ENCODE results near the gene CAMLG. TPM values are rescaled to one million over a fixed set of nuclear protein-coding genes. Genes with fewer than 3 reads are reported as not detected.

CAMLG gene
- total RNA-seq, 1 donor from 2014 or later, result 27.0 TPM

GRCh38 chr5:134769206-134769605, 30.9 kb downstream of the CAMLG start:
- Histone ChIP-seq H3K36me3 (peaks cover 98% of the 10 kb centered on the region), H3K27ac (no peak overlapping the region), H3K27me3 (no peaks in the 10 kb centered on the region), H3K4me1 (no peaks in the 10 kb centered on the region), H3K9me3 (no peaks in the 10 kb centered on the region), H3K4me3 (no peak overlapping the region)
- intact Hi-C loops (cut with DNase I), result no loop called here
- ATAC-seq, result no peak
- TF ChIP-seq CTCF (IDR thresholded peaks at IDR 0.05), result no peak
- DNase-seq, result no peak

GRCh38 chr5:134772461-134773125, 34.2 kb downstream of the CAMLG start:
- peaks cover 97% of the 10 kb centered on the region for H3K36me3 ChIP-seq

GRCh38 chr5:134777366-134777765, 39.0 kb downstream of the CAMLG start:
- Histone ChIP-seq H3K36me3 (peaks cover 98% of the 10 kb centered on the region), H3K27ac (no peak overlapping the region), H3K9me3 (no peaks in the 10 kb centered on the region), H3K4me3 (no peak overlapping the region), H3K4me1 (no peaks in the 10 kb centered on the region), H3K27me3 (no peaks in the 10 kb centered on the region)
- ATAC-seq (no peak), DNase-seq (no peak)
- intact Hi-C loops (cut with DNase I), result no loop called here
- TF ChIP-seq CTCF (IDR thresholded peaks at IDR 0.05), result no peak

More at GRCh38 chr5:134772461-134773125, 34.2 kb downstream of the CAMLG start:
- H3K4me3 ChIP-seq, result no peak overlapping the region
- ATAC-seq (peak; percentile 46), DNase-seq (no peak)
- no peaks in the 10 kb centered on the region for H3K9me3 ChIP-seq
- no peaks in the 10 kb centered on the region for H3K4me1 ChIP-seq
- no peak overlapping the region for H3K27ac ChIP-seq
- intact Hi-C loops (cut with DNase I), result no loop called here
- H3K27me3 ChIP-seq, result no peaks in the 10 kb centered on the region
- no peak for TF ChIP-seq CTCF (IDR thresholded peaks at IDR 0.05)

- Histone ChIP-seq H3K4me3 (no peak overlapping the region), H3K4me1 (no peaks in the 10 kb centered on the region), H3K9me3 (no peaks in the 10 kb centered on the region), H3K27me3 (no peaks in the 10 kb centered on the region), H3K27ac (no peak overlapping the region), H3K36me3 (peaks cover 97% of the 10 kb centered on the region)
- no peak for DNase-seq
- no peak for TF ChIP-seq CTCF (IDR thresholded peaks at IDR 0.05)
- no peak for ATAC-seq
- intact Hi-C loops (cut with DNase I), result no loop called here
Observed at GRCh38 chr5:134784241-134784920, 46.0 kb downstream of the CAMLG start.

- Histone ChIP-seq H3K36me3 (peaks cover 97% of the 10 kb centered on the region), H3K27ac (no peak overlapping the region), H3K4me3 (no peak overlapping the region), H3K4me1 (no peaks in the 10 kb centered on the region), H3K27me3 (no peaks in the 10 kb centered on the region), H3K9me3 (no peaks in the 10 kb centered on the region)
- ATAC-seq (no peak), DNase-seq (no peak)
- no peak for TF ChIP-seq CTCF (IDR thresholded peaks at IDR 0.05)
- intact Hi-C loops (cut with DNase I), result no loop called here
Observed at GRCh38 chr5:134784946-134785620, 46.7 kb downstream of the CAMLG start.
